GM12878 (cell line): Measurements from ENCODE around the gene SLC7A1. TPM values are rescaled to one million over a fixed set of nuclear protein-coding genes. Genes with fewer than 3 reads are reported as not detected.

Experiments used
- NFXL1 ChIP-seq: fragments of 450-650 bp; IDR thresholded peaks from 2 replicates; pipeline ENCODE4 v1.6.1; 2017; ENCODE audit warnings: antibody characterized with exemption, mild to moderate bottlenecking, borderline replicate concordance
- NR2C2 ChIP-seq: IDR thresholded peaks from 2 replicates; pipeline ENCODE4 v1.6.1; 2011; ENCODE audit warnings: borderline replicate concordance, low read depth; ENCODE audit not compliant: control insufficient read depth, insufficient read length
- PML ChIP-seq: IDR thresholded peaks from 2 replicates; pipeline ENCODE4 v1.6.1; 2012; ENCODE audit warnings: low read length, inconsistent platforms
- SMAD5 ChIP-seq: IDR thresholded peaks from 2 replicates; pipeline ENCODE4 v1.6.1; 2016; ENCODE audit warnings: antibody characterized with exemption, low read depth
- SPI1 ChIP-seq: IDR thresholded peaks from 2 replicates; pipeline ENCODE4 v1.6.1; 2011; ENCODE audit warnings: low read depth, mild to moderate bottlenecking, low read length, moderate library complexity, borderline replicate concordance; ENCODE audit not compliant: insufficient read depth
- polyA plus RNA-seq, 11 experiments: library from polyadenylated mRNA; depleted of rRNA in 4 of 11; unstranded in 6 of 11; stranded (reverse) in 5 of 11; fragments of >200 nt; fragmentation: Nextera tagmentation in 4 of 11; fragmentation: Illumina TruSeq in 1 of 11; extraction: Ambion mirVana in 4 of 11; extraction: Trizol in 1 of 11; gene quantifications; 1 replicate in 1 of 11; 2 replicates in 10 of 11; pipeline versions ENCODE4 v1.2.1 to v1.2.3, GENCODE V29; 2011 to 2016; ENCODE audit warnings: inconsistent platforms in 2 of 11, missing spikeins in 2 of 11, low read depth in 1 of 11
- total RNA-seq, 4 experiments: library from RNA; depleted of rRNA in 3 of 4; stranded (reverse); fragments of >200 nt in 3 of 4; fragmentation: Illumina TruSeq in 1 of 4; extraction: Trizol in 1 of 4; gene quantifications; 2 replicates each; pipeline versions ENCODE4 v1.2.1 to v1.2.3, GENCODE V29; 2013 to 2021
- TF ChIP-seq, protein P1 (sequence below): fragments of 450-650 bp; IDR thresholded peaks from 2 replicates; pipeline ENCODE4 v1.6.1; 2017; ENCODE audit warnings: mild to moderate bottlenecking, moderate library complexity
- TF ChIP-seq, protein P2 (sequence below): fragments of 450-650 bp; IDR thresholded peaks from 2 replicates; pipeline ENCODE4 v1.6.1; 2016; ENCODE audit warnings: mild to moderate bottlenecking
- TF ChIP-seq, protein P3 (sequence below): fragments of 450-650 bp; IDR thresholded peaks from 2 replicates; pipeline ENCODE4 v1.6.1; 2018; ENCODE audit warnings: borderline replicate concordance, mild to moderate bottlenecking; ENCODE audit not compliant: partially characterized antibody
- TF ChIP-seq, protein P4 (sequence below): fragments of 450-650 bp; formaldehyde crosslinking; IDR thresholded peaks from 2 replicates; pipeline ENCODE4 v1.4.0; 2022; ENCODE audit warnings: mild to moderate bottlenecking, moderate library complexity

Gene SLC7A1
- total and polyA plus RNA-seq, 10 of the 15 experiments (the other 5 are each of a cell fraction or from before 2014, with no cell fraction given), result 6.4 to 91.7 (median 23.4) TPM

DNA sequence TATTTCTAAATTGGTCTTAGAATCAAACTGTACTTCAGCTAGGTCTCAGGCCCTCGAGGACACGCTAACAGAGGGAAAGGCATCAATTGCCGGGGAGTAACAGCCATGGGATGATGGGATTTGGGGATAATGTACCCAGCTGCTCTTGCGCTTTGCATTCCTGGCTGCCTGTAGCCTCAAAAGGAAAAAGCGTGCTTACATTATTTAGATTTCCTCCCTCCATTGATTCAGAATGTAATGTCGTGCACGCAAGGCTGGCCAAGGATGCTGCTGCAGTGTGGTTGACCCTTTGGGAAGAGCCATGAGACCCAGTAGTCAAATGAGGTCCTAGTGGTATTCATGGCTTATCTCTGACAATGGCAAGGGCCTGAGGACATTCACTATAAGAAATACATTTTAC, 95.1 kb downstream of the SLC7A1 start (continued):
- TF ChIP-seq, protein P1, sequence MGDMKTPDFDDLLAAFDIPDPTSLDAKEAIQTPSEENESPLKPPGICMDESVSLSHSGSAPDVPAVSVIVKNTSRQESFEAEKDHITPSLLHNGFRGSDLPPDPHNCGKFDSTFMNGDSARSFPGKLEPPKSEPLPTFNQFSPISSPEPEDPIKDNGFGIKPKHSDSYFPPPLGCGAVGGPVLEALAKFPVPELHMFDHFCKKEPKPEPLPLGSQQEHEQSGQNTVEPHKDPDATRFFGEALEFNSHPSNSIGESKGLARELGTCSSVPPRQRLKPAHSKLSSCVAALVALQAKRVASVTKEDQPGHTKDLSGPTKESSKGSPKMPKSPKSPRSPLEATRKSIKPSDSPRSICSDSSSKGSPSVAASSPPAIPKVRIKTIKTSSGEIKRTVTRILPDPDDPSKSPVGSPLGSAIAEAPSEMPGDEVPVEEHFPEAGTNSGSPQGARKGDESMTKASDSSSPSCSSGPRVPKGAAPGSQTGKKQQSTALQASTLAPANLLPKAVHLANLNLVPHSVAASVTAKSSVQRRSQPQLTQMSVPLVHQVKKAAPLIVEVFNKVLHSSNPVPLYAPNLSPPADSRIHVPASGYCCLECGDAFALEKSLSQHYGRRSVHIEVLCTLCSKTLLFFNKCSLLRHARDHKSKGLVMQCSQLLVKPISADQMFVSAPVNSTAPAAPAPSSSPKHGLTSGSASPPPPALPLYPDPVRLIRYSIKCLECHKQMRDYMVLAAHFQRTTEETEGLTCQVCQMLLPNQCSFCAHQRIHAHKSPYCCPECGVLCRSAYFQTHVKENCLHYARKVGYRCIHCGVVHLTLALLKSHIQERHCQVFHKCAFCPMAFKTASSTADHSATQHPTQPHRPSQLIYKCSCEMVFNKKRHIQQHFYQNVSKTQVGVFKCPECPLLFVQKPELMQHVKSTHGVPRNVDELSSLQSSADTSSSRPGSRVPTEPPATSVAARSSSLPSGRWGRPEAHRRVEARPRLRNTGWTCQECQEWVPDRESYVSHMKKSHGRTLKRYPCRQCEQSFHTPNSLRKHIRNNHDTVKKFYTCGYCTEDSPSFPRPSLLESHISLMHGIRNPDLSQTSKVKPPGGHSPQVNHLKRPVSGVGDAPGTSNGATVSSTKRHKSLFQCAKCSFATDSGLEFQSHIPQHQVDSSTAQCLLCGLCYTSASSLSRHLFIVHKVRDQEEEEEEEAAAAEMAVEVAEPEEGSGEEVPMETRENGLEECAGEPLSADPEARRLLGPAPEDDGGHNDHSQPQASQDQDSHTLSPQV, result no peak
- TF ChIP-seq, protein P2, sequence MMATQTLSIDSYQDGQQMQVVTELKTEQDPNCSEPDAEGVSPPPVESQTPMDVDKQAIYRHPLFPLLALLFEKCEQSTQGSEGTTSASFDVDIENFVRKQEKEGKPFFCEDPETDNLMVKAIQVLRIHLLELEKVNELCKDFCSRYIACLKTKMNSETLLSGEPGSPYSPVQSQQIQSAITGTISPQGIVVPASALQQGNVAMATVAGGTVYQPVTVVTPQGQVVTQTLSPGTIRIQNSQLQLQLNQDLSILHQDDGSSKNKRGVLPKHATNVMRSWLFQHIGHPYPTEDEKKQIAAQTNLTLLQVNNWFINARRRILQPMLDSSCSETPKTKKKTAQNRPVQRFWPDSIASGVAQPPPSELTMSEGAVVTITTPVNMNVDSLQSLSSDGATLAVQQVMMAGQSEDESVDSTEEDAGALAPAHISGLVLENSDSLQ, result no peak
- TF ChIP-seq SMAD5 (no peak), PML (no peak), NFXL1 (no peak), SPI1 (no peak), NR2C2 (no peak)
- TF ChIP-seq, protein P3, sequence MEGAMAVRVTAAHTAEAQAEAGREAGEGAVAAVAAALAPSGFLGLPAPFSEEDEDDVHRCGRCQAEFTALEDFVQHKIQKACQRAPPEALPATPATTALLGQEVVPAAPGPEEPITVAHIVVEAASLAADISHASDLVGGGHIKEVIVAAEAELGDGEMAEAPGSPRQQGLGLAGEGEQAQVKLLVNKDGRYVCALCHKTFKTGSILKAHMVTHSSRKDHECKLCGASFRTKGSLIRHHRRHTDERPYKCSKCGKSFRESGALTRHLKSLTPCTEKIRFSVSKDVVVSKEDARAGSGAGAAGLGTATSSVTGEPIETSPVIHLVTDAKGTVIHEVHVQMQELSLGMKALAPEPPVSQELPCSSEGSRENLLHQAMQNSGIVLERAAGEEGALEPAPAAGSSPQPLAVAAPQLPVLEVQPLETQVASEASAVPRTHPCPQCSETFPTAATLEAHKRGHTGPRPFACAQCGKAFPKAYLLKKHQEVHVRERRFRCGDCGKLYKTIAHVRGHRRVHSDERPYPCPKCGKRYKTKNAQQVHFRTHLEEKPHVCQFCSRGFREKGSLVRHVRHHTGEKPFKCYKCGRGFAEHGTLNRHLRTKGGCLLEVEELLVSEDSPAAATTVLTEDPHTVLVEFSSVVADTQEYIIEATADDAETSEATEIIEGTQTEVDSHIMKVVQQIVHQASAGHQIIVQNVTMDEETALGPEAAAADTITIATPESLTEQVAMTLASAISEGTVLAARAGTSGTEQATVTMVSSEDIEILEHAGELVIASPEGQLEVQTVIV, result no peak
- TF ChIP-seq, protein P4, sequence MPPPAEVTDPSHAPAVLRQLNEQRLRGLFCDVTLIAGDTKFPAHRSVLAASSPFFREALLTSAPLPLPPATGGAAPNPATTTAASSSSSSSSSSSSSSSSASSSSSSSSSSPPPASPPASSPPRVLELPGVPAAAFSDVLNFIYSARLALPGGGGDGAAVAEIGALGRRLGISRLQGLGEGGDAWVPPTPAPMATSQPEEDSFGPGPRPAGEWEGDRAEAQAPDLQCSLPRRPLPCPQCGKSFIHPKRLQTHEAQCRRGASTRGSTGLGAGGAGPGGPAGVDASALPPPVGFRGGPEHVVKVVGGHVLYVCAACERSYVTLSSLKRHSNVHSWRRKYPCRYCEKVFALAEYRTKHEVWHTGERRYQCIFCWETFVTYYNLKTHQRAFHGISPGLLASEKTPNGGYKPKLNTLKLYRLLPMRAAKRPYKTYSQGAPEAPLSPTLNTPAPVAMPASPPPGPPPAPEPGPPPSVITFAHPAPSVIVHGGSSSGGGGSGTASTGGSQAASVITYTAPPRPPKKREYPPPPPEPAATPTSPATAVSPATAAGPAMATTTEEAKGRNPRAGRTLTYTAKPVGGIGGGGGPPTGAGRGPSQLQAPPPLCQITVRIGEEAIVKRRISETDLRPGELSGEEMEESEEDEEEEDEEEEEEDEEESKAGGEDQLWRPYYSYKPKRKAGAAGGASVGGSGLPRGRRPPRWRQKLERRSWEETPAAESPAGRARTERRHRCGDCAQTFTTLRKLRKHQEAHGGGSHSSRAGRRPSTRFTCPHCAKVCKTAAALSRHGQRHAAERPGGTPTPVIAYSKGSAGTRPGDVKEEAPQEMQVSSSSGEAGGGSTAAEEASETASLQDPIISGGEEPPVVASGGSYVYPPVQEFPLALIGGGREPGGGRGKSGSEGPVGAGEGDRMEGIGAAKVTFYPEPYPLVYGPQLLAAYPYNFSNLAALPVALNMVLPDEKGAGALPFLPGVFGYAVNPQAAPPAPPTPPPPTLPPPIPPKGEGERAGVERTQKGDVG (CRISPR knock-in tag), result no peak
